Fibroblast of the aortic adventitia (primary cell): ENCODE data around the gene BRD7. TPM values are rescaled to one million over a fixed set of nuclear protein-coding genes. Genes with fewer than 3 reads are reported as not detected.
A peak's percentile ranks its signal among the peaks of the same experiment; 100 is the strongest.

Source experiments
- DNase-seq: peaks from one replicate; pipeline ENCODE4 v3.0.0-alpha.2; 2010; ENCODE audit warnings: low read depth
- H3K4me3 ChIP-seq: 2 replicates; pipeline ENCODE4 v1.5.1; 2011; ENCODE audit warnings: low read depth, mild to moderate bottlenecking, control low read depth, low read length, moderate library complexity
- total RNA-seq: library from RNA; depleted of rRNA; stranded (reverse); fragments of >200 nt; gene quantifications from 2 replicates; pipeline ENCODE4 v1.2.3, GENCODE V29; 2012; ENCODE audit warnings: low replicate concordance
- TF ChIP-seq, protein P1 (sequence below): IDR thresholded peaks from 2 replicates; pipeline ENCODE4 v1.5.1; 2011; ENCODE audit warnings: mild to moderate bottlenecking, low read length, control low read depth, inconsistent platforms; ENCODE audit not compliant: insufficient read depth

The BRD7 gene
- total RNA-seq, 1 donor = 34.0 TPM

DNA sequence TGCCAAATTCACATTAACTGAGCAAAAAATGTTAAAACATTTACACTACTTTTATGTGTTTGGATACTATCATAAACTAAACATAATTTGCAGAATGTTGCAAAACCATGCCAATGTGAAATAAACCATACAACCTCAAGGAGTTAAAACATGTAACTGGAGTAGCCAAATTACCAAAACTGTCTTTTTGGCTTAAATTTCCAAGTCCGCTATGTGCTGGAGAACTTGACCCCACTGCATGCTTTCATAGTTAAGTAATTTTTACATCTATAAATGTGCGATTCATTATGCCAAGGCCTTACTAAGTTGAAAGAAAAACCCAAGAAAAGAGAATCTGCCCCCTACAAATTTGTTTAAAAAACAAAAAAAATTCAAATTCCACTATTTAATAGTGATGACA, 28.2 kb downstream of the BRD7 start:
- no peak overlapping the region for H3K4me3 ChIP-seq
- peak; percentile 39 for DNase-seq
- TF ChIP-seq, protein P1, sequence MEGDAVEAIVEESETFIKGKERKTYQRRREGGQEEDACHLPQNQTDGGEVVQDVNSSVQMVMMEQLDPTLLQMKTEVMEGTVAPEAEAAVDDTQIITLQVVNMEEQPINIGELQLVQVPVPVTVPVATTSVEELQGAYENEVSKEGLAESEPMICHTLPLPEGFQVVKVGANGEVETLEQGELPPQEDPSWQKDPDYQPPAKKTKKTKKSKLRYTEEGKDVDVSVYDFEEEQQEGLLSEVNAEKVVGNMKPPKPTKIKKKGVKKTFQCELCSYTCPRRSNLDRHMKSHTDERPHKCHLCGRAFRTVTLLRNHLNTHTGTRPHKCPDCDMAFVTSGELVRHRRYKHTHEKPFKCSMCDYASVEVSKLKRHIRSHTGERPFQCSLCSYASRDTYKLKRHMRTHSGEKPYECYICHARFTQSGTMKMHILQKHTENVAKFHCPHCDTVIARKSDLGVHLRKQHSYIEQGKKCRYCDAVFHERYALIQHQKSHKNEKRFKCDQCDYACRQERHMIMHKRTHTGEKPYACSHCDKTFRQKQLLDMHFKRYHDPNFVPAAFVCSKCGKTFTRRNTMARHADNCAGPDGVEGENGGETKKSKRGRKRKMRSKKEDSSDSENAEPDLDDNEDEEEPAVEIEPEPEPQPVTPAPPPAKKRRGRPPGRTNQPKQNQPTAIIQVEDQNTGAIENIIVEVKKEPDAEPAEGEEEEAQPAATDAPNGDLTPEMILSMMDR = no peak

- no peak overlapping the region for H3K4me3 ChIP-seq
- DNase-seq = peak; percentile 10
- TF ChIP-seq, protein P1 = no peak
Observed at GRCh38 chr16:50338371-50339231, 30.2 kb downstream of the BRD7 start.

DNA sequence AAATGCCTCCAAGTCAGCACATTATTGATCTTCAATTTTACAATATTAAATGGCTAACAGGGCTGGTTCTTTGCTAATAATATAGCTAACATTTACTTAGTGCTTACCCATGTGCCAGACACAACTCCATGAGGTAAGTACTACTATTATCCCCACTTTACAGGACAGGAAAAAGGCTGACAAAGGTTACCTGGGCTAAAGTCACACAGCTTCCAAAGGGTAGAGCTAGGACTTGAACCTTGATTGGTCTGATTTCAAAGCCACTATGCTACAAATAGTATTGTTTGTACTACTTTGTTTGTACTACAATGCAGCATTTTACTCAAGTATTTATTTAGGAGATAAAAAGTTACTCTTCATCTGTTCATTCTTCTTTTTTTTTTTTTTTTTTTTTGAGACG, 31.9 kb downstream of the BRD7 start:
- no peak overlapping the region for H3K4me3 ChIP-seq
- no peak for DNase-seq
- TF ChIP-seq, protein P1 = no peak

DNA sequence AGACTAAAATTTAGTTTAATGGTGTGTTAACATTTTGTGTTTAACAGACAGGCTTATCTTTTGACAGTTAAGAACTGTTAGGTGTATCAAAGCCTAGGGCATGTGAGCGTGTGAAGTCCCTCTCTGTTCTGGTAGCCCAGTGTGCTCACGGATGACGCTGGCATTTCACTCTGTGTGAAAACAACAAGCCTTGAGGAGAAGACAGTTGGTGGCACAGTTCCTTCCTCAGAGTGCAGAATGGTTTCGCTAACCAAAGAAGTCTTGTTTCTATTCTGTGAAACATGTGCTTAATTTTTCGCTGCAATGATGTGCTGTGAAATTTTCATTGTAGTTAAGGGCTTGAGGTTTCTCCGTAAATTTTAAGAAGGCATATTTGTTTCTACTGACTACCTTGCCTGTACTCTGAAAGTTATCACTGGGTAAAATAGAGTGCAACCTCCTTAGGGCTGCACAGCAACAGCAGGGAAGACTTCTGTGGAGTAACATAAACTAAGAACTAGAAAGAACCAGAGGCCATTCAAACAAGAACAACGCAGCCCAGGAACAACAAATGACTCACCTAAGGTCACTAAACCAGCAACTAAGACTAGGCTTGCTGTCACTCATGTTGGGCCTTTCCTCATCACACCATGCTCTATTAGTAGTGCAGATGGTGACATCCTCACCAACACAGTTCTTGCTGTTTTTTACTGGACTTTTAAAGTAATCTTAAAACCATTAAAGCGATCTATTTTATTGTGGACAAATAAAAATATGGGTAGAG, 33.4 kb downstream of the BRD7 start:
- TF ChIP-seq, protein P1 = no peak
- no peak overlapping the region for H3K4me3 ChIP-seq
- DNase-seq = no peak

- no peak overlapping the region for H3K4me3 ChIP-seq
- no peak for DNase-seq
- TF ChIP-seq, protein P1 = no peak
Observed at GRCh38 chr16:50334106-50334975, 34.4 kb downstream of the BRD7 start.

- H3K4me3 ChIP-seq = no peak overlapping the region
- TF ChIP-seq, protein P1 = no peak
- no peak for DNase-seq
Observed at GRCh38 chr16:50332599-50332998, 36.2 kb downstream of the BRD7 start.
